ENCODE results near the gene KRTAP1-1.
"Not testable (repeated sequence)": the region's sequence is repeated elsewhere in the genome, so short reads cannot be mapped to it uniquely, and the experiment has no call there.

The KRTAP1-1 gene, protein sequence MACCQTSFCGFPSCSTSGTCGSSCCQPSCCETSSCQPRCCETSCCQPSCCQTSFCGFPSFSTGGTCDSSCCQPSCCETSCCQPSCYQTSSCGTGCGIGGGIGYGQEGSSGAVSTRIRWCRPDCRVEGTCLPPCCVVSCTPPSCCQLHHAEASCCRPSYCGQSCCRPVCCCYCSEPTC

GRCh38 chr17:41040783-41041571, at the start of gene KRTAP1-1:
Gene KRTAP1-1, minus strand, starts transcription at chr17:41041450. Its CDS starts 53 bp downstream, at chr17:41041397.
- not testable (repeated sequence) for H3K4me3 ChIP-seq (ENCODE audit: low read length)

DNA sequence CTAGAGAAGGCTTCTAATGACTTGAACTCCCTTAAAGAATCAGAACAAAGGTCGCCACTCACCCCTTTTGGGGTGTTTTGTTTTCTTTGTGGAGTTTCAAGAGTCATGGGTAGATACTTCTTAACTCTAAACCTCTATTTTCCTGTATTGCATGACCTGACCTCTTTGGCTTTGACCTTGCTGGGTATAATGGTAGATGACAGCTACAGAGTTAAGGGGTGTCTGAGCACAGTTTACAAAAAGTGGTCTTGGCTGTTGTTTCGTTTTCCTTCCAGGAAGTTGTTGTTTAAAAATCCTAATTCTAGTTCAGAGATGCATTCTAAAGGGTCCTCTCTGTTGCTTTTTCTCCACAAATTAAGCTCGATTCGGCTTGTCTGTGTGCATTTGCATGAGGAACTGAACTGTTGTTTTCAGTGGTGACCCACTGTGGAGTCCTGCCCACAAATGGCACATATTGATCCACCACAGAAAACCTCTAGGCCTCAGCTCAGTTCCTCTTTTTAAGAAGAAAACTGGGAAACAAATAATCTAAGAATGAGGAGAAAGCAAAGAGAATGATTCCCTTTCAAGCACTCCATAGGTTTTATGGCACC, 47.6 kb upstream of the KRTAP1-1 start:
- H3K4me3 ChIP-seq (ENCODE audit: low read length): not testable (repeated sequence)

DNA sequence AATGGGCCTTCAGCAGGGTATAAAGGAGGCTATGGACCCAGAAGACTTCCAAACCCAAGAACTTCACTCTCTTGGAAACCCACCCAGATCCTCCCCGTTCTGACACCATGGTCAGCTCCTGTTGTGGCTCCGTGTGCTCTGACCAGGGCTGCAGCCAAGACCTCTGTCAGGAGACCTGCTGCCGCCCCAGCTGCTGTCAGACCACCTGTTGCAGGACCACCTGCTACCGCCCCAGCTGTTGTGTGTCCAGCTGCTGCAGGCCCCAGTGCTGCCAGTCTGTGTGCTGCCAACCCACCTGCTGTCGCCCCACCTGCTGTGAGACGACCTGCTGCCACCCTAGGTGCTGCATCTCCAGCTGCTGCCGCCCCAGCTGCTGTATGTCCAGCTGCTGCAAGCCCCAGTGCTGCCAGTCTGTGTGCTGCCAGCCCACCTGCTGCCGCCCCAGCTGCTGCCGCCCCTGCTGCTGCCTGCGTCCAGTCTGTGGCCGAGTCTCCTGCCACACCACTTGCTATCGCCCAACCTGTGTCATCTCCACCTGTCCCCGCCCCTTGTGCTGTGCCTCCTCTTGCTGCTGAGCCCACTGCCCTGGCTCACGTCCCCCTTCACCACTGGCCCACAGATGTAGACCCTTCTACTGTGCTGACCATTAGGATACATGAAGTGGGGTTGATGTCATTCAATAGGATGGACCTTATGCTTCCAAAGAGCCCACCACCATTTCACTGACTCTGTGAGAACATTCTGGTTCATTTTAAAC, 43.0 kb upstream of the KRTAP1-1 start, which contains the start of gene KRTAP4-7:
Gene KRTAP4-7 (plus strand): TSS at position 51 of the 757 bp plus-strand sequence. CDS start 57 bp downstream, at position 108.
- not testable (repeated sequence) for H3K4me3 ChIP-seq (ENCODE audit: low read length)

- H3K4me3 ChIP-seq (ENCODE audit: low read length): not testable (repeated sequence)
Observed at GRCh38 chr17:41083427-41083826, 42.2 kb upstream of the KRTAP1-1 start.

- no peak overlapping the region for H3K4me3 ChIP-seq (ENCODE audit: low read length)
- no peak for TF ChIP-seq ZNF274 (IDR thresholded peaks at IDR 0.05; ENCODE audit: low read depth, low read length)
Observed at GRCh38 chr17:41082626-41083025, 41.4 kb upstream of the KRTAP1-1 start.

DNA sequence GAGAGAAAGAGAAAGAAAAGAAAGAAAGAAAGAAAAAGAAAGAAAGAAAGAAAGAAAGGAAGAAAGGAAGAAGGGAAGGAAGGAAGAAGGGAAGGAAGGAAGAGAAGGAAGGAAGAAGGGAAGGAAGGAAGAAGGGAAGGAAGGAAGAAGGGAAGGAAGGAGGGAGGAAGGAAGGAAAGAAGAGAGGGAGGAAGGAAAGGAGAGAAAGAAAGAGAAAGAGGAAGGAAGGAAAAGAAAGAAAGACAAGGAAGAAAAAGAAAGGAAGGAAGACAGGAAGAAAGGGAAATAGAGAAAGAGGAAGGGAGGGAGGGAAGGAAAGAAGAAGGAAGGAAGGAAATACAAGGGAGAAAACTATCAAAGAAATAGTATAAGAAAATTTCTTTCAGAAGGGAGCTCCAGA, 35.5 kb upstream of the KRTAP1-1 start:
- TF ChIP-seq ZNF274 (IDR thresholded peaks at IDR 0.05; ENCODE audit: low read depth, low read length): no peak

GRCh38 chr17:41073676-41074075, 32.4 kb upstream of the KRTAP1-1 start:
- TF ChIP-seq ZNF274 (IDR thresholded peaks at IDR 0.05; ENCODE audit: low read depth, low read length): no peak
- no peak overlapping the region for H3K4me3 ChIP-seq (ENCODE audit: low read length)

More for the DNA sequence above, 35.5 kb upstream of the KRTAP1-1 start:
- no peak overlapping the region for H3K4me3 ChIP-seq (ENCODE audit: low read length)

GRCh38 chr17:41071606-41072360, 30.5 kb upstream of the KRTAP1-1 start:
- TF ChIP-seq ZNF274 (IDR thresholded peaks at IDR 0.05; ENCODE audit: low read depth, low read length): no peak
- H3K4me3 ChIP-seq (ENCODE audit: low read length): no peak overlapping the region

GRCh38 chr17:41069031-41069430, 27.8 kb upstream of the KRTAP1-1 start:
- no peak for TF ChIP-seq ZNF274 (IDR thresholded peaks at IDR 0.05; ENCODE audit: low read depth, low read length)
- no peak overlapping the region for H3K4me3 ChIP-seq (ENCODE audit: low read length)

- H3K4me3 ChIP-seq (ENCODE audit: low read length): no peak overlapping the region
- TF ChIP-seq ZNF274 (IDR thresholded peaks at IDR 0.05; ENCODE audit: low read depth, low read length): no peak
Observed at GRCh38 chr17:41067281-41067680, 26.0 kb upstream of the KRTAP1-1 start.

GRCh38 chr17:41065829-41066624, 24.8 kb upstream of the KRTAP1-1 start, which contains the start of gene KRTAP2-4:
Gene KRTAP2-4, minus strand, starts transcription at chr17:41065879. Its CDS starts 34 bp downstream, at chr17:41065845.
- H3K4me3 ChIP-seq (ENCODE audit: low read length): no peak within 1 kb of the TSS
- TF ChIP-seq ZNF274 (IDR thresholded peaks at IDR 0.05; ENCODE audit: low read depth, low read length): no peak

DNA sequence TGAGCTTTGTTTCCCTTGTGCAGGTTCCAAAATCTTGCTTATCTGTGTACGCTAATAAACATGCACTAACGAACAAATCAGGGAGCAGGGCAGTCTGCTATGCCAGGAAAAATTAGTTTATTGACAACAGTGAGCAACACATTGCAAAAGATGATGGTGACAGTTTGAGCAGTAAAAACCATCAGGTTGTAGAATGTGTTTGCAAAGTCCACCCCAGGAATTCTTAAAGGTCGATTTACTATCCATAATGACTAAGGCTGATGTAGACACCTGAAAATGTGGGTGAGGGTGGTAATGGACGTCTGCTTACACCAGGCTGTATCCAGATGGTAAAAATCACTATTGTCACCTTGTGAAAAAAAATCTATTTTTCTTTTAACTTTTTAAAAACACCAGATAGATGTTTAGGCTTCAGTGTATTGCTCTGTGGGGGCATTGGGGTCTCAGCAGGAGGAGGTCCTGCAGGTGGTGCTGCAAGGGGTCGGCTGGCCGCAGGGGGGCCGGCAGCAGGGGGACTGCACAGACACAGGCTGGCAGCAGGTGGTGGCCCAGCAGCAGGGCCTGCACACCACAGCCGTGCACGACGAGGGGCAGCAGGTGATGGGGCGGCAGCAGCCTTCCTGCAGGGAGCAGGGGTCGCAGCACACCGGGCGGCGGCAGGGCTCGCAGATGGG, 23.9 kb upstream of the KRTAP1-1 start:
- not testable (repeated sequence) for H3K4me3 ChIP-seq (ENCODE audit: low read length)

DNA sequence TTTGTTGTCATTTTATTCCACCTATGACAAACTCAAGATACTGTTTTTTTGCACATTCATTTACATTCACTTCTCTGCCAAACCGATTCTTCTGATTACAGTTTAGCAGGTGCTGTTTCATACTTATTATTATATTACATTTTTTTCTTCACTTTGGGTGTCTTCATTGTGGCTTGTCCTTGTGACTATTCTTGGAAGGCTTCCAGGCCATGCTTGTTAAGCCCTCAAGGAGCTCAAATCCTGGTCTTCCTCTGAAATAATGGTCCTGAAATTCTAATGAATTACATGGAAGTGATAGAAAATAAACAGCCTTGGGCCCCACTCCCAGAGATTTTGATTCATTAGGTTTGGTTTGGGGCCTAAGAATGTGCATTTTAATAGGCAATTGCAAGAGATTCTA, 23.1 kb upstream of the KRTAP1-1 start:
- no peak for TF ChIP-seq ZNF274 (IDR thresholded peaks at IDR 0.05; ENCODE audit: low read depth, low read length)
- no peak overlapping the region for H3K4me3 ChIP-seq (ENCODE audit: low read length)

Data from GM08714 (cell line).